Right hindlimb (tissue), 1 donor: ENCODE measurements around the gene RACK1.
"Not testable (repeated sequence)": the region's sequence is repeated elsewhere in the genome, so short reads cannot be mapped to it uniquely, and the experiment has no call there.

Experiments used
- DNase-seq: peaks from one replicate; pipeline ENCODE4 v3.0.0-alpha.2; 2018

RACK1 gene

DNA sequence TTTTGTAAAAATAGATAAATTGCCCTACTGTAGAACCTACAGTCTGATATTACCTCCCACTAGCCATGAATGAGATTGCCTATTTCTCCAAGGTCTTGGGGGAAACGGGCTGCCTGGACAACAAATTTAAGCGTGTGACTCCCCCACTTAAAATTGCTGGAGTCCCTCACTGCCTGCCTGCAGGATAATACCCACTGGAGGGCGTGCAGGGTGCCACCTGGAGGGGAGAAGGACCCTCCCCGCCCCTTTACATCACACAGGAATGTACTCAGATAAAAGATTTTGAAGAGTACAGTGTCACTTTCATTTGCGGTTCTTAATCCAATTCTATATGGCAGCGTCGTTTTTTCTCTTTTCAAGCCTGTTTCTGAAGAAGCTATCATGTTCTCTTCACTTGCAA is 32.5 kb downstream of the RACK1 start:
- DNase-seq, result no peak

- not testable (repeated sequence) for DNase-seq
Measured at GRCh38 chr5:181210698-181211097, 33.0 kb downstream of the RACK1 start.

- not testable (repeated sequence) for DNase-seq
Measured at GRCh38 chr5:181210148-181210547, 33.6 kb downstream of the RACK1 start.

GRCh38 chr5:181209006-181209405 is 34.7 kb downstream of the RACK1 start:
- DNase-seq, result not testable (repeated sequence)

GRCh38 chr5:181207960-181208253 is 35.8 kb downstream of the RACK1 start:
- DNase-seq, result no peak

- peak; percentile 88 for DNase-seq
Measured at GRCh38 chr5:181207214-181207959, 36.3 kb downstream of the RACK1 start.

DNA sequence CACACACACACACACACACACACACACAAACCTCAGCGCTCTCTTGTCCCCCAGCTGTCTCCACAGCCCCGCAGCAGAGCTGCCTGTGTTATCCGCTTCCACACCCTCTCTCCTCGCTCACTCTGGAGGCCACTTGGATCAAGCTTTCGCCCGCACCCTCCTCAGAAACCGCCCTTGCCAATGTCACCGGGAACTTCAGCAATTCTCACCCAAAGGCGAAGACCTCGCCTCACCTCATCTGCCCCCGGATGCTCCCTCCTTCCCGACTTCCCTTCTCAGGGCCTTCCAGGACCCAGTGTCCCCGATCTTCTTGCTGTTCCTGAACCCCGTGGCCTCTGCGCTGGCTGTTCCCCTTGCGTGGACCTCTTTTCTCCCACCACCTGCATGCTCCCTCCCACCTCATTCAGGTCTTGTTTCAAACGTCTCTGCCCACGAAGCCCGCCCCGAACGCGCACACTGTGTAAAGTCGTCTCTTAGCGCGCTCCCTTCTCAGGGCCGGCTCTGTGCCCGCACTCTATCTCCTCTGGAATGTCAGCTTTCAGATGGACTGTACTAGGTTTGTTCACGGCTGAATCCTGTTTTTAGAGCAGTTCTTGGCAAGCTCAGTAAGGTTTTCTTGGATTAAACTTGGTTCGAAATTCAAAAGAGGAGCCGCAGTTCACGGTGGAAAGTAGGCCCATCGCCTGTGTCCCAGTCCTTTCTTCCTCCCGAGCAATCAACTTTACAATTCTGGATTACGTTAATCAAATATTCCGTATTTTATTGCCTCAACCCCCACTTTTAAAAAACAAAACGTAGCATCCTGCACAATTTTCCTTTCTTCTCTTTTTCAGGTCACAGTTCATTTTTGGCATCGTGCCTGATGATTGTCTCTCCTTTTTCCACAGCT is 37.7 kb downstream of the RACK1 start:
- DNase-seq, result peak; percentile 41

DNA sequence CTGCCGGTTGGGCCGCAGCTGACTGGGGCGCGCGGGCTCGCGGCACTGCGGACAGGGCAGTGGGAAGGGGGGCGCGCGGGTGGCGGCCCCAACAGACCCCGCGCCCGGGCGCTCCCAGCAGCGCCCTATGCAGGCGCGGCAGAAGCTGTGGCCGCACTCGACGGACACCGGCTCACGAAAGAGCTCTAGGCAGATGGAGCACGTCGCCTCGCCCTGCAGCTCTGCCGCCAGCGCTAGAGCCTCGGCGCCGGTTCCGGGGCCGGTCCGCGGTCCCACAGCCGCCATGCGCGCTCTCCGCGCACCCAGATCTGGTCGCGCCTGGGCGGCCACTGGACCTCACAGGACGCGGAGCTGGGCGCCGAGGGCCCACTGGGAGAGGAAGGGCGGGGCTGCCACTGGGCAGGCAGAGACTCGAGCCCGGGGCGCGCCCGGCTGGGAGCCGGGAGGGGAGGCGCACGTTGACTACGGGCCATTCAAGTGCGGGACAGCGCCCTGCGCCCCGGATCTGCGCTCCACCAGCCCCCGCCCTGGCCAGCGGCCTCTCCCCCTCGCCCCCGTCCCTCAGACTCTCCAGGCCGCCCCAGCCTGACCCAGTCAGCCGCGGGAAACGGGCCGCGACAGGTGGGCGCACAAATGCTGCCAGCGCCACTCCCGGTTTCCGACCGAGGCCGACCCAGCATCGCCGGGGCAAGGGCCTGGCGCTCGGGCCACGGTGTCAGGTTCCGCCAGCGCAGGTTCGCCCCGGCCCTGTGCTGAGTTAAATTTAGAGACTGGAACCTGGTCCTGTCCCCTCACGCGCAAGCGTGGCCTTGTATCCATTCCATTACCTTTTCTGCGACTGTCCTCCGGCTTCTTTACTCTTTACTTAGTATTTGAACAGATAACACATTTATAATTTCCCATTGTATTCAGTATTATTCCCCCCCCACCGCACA is 38.6 kb downstream of the RACK1 start, which contains the start of gene TRIM7:
TRIM7 (minus strand) TSS at position 371 of the 935 bp plus-strand sequence; CDS start at position 285, 86 bp downstream.
- DNase-seq, result peak; percentile 54

GRCh38 chr5:181204113-181204825 is 39.4 kb downstream of the RACK1 start:
- DNase-seq, result no peak

GRCh38 chr5:181203777-181204112 is 40.0 kb downstream of the RACK1 start:
- DNase-seq, result no peak

DNA sequence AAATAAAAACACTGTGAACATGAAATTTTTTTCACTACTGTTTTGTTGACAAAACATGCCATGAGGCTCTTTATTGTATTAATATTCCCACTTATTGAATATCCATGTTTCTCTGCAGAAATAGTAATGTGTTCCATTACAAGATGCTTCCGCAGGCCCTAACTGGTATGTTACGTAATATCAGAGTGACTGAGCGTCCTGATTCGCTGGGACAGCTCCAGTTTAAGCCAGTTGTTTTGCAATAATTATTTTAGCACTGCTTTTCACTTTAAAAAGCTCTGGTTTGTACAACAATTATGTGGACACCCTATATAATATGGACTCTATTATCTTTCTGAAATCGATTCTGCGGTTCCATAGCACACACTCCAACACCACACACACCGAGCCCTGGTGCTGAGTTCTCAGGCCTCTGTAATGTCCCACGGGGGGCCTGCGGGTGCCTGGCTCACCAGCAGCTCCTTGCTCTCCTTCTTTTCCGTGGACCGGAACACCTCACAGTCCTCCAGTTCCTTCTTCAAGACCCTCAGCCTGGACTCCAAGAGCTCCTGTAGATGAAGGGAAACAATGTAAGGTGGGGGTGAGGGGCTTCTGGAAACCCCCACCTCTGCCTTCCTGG is 40.5 kb downstream of the RACK1 start:
- DNase-seq, result no peak

GRCh38 chr5:181200816-181201215 is 42.9 kb downstream of the RACK1 start:
- DNase-seq, result no peak

GRCh38 chr5:181199881-181200638 is 43.6 kb downstream of the RACK1 start:
- DNase-seq, result no peak

DNA sequence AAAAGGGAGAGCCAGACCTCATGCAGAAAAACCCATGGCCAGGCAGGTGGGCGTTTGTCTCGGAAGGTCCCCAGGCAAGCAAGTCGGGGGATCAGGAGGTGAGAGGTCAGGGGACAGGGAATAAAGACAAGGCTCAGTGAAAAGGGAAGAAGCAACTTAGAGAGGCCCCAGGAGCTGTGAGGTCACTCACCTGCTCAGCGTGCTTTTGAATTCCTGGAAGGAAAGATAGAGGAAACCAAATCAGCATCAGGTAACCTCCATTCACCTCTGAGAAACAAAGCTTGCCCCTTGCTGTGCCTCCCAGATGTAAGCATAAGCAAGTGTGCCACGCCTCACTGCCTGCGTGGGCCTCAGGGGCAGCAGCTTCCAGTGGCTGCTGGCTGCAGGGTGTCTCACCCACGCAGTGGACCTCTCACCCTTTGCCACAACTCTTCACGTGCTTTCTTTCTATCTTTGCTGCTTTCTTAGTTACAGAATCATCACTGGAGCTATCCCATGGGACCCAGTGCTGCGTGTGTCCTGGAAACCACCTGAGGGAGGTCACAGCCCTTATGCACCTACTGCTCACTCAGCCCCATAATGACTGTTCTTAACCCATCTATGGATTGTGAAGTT is 44.7 kb downstream of the RACK1 start:
- DNase-seq, result no peak

GRCh38 chr5:181198106-181198685 is 45.5 kb downstream of the RACK1 start:
- no peak for DNase-seq

- no peak for DNase-seq
Measured at GRCh38 chr5:181197326-181197951, 46.3 kb downstream of the RACK1 start.

- DNase-seq, result no peak
Measured at GRCh38 chr5:181195249-181195761, 48.4 kb downstream of the RACK1 start.

DNA sequence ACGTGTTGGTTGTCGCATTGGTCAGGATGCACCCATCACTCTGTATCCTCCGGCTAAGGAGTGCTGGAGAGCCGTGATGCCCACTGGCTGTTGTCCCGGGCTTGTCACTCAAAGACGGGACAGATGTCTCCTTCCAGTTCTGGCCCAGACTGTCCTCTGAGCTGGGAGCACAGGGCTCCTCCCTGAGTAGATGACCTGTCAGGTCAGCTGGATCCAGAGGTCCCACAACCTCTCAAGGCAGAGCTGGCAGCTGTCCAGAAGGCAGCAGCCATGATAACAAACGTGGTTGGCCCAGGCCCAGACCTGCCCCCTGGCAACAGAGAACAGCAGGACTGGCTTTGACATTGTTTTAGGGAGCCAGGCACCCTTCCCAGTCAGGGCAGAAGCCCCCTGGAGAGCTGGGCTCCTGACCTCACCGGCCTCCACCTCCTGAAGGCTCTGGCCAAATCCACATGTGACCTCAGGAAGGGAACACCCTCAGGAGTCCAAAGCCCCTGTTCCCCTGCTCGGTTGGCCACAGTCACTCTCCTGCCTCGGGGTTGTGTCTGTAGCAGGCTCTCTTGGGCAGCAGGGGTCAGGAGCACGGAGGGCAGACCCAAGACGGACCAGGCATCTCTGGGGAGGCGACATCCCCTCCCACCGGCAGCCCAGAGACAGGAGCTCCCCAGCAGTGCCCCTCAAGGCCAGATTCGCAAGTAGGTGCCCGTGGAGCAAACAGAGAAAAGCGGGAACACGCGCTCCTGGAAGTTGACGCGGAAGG is 49.0 kb downstream of the RACK1 start:
- DNase-seq, result no peak

DNA sequence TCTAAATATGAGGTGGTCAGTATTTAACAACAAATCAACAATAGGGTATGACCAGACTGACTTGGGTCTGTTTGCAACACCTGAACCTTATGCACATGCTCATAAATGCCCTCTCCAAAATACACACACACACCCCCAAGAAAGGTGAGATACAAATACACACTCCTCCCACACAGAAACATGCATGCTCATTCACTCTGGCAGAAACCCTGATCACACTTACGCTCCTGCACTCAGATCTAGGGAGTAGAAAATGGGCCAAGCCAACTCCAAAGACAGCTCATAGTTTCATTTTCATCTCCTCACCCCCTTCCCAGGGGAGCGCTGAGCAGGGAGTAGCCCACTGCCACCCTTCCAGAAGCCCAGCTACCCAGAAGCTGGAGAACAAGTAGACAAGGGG is 50.0 kb downstream of the RACK1 start:
- DNase-seq, result no peak
